ENCODE measurements around the gene TCHP.
A peak's percentile ranks its signal among the peaks of the same experiment; 100 is the strongest.

Gene TCHP

DNA sequence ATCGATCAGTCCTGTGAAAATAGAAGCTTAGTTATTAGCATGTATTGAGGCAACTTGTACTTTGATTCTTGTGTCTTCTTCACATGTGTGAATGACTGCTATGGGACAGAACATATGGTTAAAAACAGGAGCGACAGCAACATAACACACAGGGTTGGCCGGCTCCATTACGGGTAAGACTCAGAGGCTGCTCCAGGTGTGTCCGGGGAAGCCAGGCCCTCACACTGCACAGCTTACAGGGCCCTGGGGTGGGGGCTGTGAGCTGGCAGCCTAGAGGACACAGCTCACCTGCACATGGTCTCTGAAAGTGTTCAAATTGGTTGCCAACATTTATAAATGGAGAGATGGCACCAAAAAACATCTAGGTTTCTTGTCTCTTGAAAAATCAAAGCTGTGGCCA lies 31.1 kb downstream of the TCHP start:
- H3K9me3 Mint-ChIP-seq, result no peaks in the 10 kb centered on the region
- no peak for ATAC-seq
- peak overlapping the region; percentile 76 for H3K27ac Mint-ChIP-seq
- H3K4me1 Mint-ChIP-seq, result peaks cover 6% of the 10 kb centered on the region
- no peak overlapping the region for H3K4me3 Mint-ChIP-seq
- peaks cover 73% of the 10 kb centered on the region for H3K36me3 Mint-ChIP-seq
- no peak for DNase-seq (ENCODE audit: low spot score in 2 of 2)

DNA sequence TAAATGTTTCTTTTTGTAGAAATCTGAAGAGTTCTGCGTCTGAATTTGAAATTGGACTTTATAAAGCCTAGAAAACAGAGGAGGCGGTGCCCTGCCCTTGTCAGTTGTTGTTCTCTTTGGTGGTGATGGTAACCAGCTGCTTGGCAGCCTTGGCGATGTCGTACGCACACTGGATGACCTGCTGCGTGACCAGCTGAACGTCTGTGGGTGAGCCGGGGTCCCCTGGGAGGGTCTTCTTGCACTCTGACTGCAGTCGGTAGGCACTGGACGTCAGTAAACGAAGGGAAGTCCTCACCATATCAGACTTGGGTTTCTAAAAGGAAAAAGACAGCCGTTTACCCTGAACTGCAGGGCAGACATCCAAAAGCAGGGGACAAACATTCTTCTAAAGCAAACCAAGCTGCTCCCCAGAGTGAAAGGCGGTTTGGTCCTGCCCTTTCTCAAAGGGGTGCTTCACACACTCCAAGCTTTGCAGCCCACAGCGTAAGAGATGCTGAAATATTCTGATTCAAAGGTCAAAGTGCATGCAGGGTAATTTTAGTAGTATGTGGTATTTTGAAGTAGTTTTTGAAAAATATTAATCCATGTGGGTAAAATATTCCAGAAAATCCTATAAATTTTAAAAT lies 32.9 kb downstream of the TCHP start:
- H3K27ac Mint-ChIP-seq, result no peak overlapping the region
- no peaks in the 10 kb centered on the region for H3K4me1 Mint-ChIP-seq
- no peak for ATAC-seq
- no peak for DNase-seq (ENCODE audit: low spot score in 2 of 2)
- H3K9me3 Mint-ChIP-seq, result no peaks in the 10 kb centered on the region
- peaks cover 83% of the 10 kb centered on the region for H3K36me3 Mint-ChIP-seq
- H3K4me3 Mint-ChIP-seq, result no peak overlapping the region

DNA sequence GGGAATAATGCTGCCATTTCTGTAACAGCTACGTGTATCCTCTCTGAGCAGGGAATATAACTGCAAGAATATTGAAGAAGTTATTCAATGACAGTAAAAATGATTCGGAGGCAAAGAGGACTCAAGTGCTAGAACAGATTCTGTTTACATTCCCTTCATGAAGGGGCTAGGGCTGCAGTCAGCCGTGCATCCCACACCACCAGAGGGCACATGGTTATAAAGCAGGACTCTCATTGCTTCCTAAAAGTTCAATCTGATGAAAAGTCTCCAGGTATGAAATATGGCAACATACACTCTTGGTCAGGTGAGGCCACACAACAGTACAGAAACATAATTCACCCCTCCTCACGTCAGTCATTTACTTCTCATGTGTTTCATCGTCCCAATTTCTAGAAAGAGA lies 34.0 kb downstream of the TCHP start:
- H3K9me3 Mint-ChIP-seq, result no peaks in the 10 kb centered on the region
- DNase-seq (ENCODE audit: low spot score in 2 of 2) (no peak), ATAC-seq (no peak)
- H3K27ac Mint-ChIP-seq, result no peak overlapping the region
- peaks cover 92% of the 10 kb centered on the region for H3K36me3 Mint-ChIP-seq
- H3K4me3 Mint-ChIP-seq, result no peak overlapping the region
- no peaks in the 10 kb centered on the region for H3K4me1 Mint-ChIP-seq

DNA sequence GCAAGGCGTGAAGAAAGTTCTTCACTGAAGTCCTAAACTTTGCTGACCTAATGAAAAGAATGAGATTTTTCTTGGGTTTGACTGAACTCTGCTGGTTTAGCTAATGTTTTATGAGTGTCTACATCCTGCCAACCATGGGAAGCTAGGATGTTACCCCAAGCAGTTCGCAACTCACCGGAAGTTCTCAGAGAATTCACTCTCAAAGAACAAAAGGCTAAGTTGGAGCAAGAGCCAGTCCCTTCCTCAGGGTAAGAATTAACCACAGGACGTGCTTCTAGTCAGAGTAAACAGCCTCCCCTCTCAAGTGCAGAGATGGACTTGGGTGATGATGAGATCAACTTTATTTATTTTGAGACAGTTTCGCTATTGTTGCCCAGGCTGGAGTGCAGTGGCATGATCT lies 37.3 kb downstream of the TCHP start:
- H3K36me3 Mint-ChIP-seq, result peaks cover 86% of the 10 kb centered on the region
- no peak overlapping the region for H3K27ac Mint-ChIP-seq
- no peak for ATAC-seq
- H3K4me3 Mint-ChIP-seq, result no peak overlapping the region
- DNase-seq (ENCODE audit: low spot score in 2 of 2), result no peak
- no peaks in the 10 kb centered on the region for H3K4me1 Mint-ChIP-seq
- no peaks in the 10 kb centered on the region for H3K9me3 Mint-ChIP-seq

DNA sequence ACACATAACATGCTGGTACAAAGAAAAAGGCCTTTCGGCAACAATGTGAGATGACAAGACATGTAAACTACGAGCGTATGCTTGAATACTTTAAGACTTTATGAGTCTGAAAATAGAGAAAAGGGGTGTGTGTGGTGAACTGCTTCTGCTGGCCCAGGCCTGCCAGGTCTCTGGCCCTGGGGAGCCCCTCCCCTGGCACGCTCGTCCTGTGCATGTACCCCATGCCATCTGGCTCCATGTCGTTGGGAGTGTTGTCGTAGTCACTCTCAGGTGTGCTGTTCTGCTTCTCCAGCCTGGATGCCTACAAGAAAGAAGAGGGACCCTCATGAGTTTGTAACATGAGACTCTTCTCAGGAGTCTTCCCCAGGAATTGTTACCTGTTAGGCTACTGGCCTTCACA lies 38.9 kb downstream of the TCHP start:
- DNase-seq (ENCODE audit: low spot score in 2 of 2) (no peak), ATAC-seq (no peak)
- Mint-ChIP-seq H3K9me3 (no peaks in the 10 kb centered on the region), H3K27ac (peak overlapping the region; percentile 26), H3K4me1 (no peaks in the 10 kb centered on the region), H3K4me3 (no peak overlapping the region), H3K36me3 (peaks cover 85% of the 10 kb centered on the region)

DNA sequence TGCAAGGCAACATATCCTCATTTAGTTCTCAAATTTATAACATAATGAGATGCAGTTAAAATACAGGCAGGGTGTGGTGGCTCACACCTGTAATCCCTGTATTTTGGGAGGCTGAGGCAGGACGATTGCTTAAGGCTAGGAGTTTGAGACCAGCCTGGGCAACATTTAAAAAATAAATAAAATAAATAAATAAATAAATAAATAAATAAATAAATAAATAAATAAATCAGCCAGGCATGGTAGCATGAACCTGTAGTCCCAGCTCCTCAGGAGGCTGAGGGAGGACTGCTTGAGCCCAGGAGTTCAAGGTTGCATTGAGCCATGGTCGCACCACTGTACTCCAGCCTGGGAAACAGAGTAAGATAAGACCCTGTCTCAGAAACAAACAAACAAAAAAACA lies 39.4 kb downstream of the TCHP start:
- Mint-ChIP-seq H3K4me3 (no peak overlapping the region), H3K27ac (peak overlapping the region; percentile 26), H3K4me1 (peaks cover 2% of the 10 kb centered on the region), H3K36me3 (peaks cover 84% of the 10 kb centered on the region), H3K9me3 (no peaks in the 10 kb centered on the region)
- DNase-seq (ENCODE audit: low spot score in 2 of 2) (no peak), ATAC-seq (no peak)

DNA sequence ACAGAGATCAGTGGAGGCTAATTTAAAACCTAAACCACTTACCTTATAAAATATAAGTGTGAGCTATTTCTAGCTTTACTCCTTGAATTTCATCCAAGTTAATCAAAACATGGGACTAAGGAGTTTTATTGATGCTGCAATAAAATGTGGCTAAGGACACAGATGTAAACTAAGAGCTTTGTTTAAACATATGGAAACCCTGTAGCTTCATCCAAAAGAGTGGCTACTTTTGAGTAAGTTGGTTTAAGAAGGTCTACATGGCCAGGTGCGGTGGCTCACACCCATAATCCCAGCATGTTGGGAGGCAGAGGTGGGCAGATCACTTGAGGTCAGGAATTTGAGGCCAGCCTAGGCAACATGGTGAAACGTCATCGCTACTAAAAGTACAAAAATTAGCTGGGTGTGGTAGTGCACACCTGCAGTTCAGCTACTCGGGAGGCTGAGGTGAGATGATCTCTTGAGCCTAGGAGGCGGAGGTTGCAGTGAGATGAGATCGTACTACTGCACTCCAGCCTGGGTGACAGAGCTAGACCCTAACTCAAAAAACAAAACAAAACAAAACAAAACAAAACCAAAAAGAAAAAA lies 40.4 kb downstream of the TCHP start:
- H3K27ac Mint-ChIP-seq, result no peak overlapping the region
- no peak for DNase-seq (ENCODE audit: low spot score in 2 of 2)
- ATAC-seq, result no peak
- no peak overlapping the region for H3K4me3 Mint-ChIP-seq
- no peaks in the 10 kb centered on the region for H3K9me3 Mint-ChIP-seq
- H3K4me1 Mint-ChIP-seq, result peaks cover 8% of the 10 kb centered on the region
- H3K36me3 Mint-ChIP-seq, result peaks cover 84% of the 10 kb centered on the region

DNA sequence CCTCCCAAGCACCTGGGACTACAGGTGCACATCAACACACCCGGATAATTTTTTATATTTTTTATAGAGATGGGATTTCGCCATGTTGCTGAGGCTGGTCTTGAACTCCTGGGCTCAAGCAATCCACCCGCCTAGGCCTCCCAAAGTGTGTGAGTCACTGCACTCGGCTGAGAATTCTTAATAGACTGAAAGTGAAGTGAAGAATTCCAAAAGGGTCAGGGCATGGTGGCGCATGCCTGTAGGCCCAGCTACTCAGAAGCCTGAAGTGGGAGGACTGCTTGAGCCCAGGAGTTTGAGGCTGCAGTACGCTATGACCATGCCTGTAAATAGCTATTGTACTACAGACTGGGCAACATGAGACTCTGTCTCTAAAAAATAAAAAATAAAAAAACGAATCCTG lies 43.7 kb downstream of the TCHP start:
- Mint-ChIP-seq H3K4me3 (no peak overlapping the region), H3K4me1 (peaks cover 29% of the 10 kb centered on the region), H3K27ac (no peak overlapping the region), H3K36me3 (peaks cover 86% of the 10 kb centered on the region), H3K9me3 (no peaks in the 10 kb centered on the region)
- DNase-seq (ENCODE audit: low spot score in 2 of 2) (no peak), ATAC-seq (no peak)

DNA sequence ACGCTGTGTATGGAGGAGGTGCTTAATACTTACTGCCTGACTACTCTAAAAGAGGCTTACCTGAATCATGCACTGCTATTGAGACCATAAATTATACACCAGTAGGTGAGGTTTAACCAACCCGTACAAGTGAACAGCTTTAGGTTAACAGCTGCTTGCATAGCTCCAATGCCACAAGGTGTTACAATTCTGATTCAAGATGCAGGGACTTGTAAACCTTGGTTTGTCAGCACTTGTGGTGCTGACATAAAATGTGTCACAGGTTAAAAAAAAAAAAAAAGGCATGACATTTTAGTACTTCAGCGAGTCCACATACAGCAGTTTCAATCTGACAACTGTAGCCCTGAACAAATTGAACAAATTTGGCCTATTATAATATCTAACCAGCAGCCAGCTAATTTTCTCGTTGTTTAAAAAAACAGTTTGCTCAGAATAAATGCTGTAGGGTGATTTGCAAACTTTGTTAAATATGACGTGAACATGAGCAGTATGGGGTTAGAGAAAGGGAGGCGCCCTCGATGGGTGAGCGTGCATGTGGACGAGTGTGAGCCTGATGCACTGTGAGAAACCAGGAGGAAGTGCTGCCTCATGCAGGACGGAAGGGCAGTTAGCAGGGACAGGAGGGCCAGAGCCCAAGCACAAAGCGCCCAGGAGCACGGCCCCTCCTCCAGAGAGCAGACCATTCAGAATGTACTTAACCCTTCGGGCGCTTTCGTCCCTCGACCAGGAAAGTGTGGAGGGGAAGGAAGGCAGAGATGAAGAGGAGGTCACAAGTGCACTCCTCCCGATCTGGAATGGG lies 44.7 kb downstream of the TCHP start:
- DNase-seq (ENCODE audit: low spot score in 2 of 2), result no peak
- H3K4me3 Mint-ChIP-seq, result no peak overlapping the region
- peak; percentile 93 for ATAC-seq
- H3K36me3 Mint-ChIP-seq, result peaks cover 87% of the 10 kb centered on the region
- H3K27ac Mint-ChIP-seq, result peak overlapping the region; percentile 80
- no peaks in the 10 kb centered on the region for H3K9me3 Mint-ChIP-seq
- peaks cover 29% of the 10 kb centered on the region for H3K4me1 Mint-ChIP-seq

DNA sequence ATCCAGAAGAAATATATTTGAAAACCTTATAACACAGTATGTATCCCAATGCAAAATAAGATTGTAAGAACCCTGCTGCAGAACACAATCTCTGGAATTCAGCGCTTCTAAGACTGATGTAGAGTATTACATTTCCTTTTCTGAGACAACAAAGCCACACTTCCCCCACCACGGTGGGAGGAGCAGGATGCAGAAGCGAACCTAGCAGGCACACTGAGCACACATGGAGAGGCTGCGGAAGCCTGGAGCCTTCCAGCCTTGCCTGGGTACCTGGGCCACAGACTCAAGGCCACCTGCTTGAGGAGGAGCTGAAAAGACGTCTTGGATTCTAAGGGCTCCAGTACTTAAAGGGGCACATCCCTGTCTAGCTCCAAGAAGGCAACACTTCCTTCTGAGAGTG lies 46.4 kb downstream of the TCHP start:
- Mint-ChIP-seq H3K4me1 (peaks cover 29% of the 10 kb centered on the region), H3K9me3 (no peaks in the 10 kb centered on the region), H3K4me3 (no peak overlapping the region), H3K27ac (peak overlapping the region; percentile 81), H3K36me3 (peaks cover 90% of the 10 kb centered on the region)
- no peak for ATAC-seq
- no peak for DNase-seq (ENCODE audit: low spot score in 2 of 2)

DNA sequence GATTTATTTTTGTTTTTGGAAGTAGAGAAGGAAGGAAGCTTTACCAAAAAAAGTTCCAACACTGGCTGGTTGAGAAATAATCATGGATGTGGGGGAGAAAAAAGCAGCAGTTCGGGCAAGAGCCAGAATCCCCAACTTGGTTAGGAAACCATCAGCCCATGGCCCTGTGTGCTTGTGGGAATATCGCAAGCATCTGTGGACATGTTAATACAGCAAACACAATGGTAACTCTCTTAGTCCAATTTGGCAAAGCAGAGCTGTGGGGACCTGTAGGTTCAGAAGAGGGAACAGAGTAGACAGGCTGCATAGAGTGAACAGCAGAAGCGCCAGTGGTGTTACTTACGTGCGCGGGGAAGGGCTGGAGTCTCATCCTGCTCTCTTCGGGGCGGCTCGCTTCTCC lies 46.8 kb downstream of the TCHP start:
- peak overlapping the region; percentile 81 for H3K27ac Mint-ChIP-seq
- no peak overlapping the region for H3K4me3 Mint-ChIP-seq
- peaks cover 94% of the 10 kb centered on the region for H3K36me3 Mint-ChIP-seq
- no peak for ATAC-seq
- DNase-seq (ENCODE audit: low spot score in 2 of 2), result no peak
- H3K4me1 Mint-ChIP-seq, result peaks cover 29% of the 10 kb centered on the region
- H3K9me3 Mint-ChIP-seq, result no peaks in the 10 kb centered on the region

DNA sequence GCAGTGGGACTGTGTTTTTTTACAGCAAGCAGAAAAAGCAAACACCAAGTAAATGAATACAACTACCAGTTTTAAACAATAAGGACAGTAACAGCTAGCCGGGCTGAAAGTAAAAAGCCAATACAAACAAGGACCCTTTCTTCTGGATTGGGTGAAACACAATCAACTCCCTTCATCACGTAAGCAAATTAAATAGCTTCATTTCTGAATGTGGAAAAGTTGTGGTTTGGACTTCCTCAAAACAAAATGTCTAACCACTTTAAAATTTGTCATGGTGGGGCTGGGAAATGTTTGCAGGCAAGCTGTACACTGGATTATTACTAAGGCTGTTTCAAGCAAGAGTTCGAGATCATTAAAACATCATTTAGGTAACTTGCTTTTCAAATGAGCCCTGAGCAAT lies 47.4 kb downstream of the TCHP start:
- peaks cover 33% of the 10 kb centered on the region for H3K4me1 Mint-ChIP-seq
- peaks cover 99% of the 10 kb centered on the region for H3K36me3 Mint-ChIP-seq
- H3K27ac Mint-ChIP-seq, result peak overlapping the region; percentile 81
- H3K4me3 Mint-ChIP-seq, result no peak overlapping the region
- ATAC-seq (no peak), DNase-seq (ENCODE audit: low spot score in 2 of 2) (no peak)
- no peaks in the 10 kb centered on the region for H3K9me3 Mint-ChIP-seq

DNA sequence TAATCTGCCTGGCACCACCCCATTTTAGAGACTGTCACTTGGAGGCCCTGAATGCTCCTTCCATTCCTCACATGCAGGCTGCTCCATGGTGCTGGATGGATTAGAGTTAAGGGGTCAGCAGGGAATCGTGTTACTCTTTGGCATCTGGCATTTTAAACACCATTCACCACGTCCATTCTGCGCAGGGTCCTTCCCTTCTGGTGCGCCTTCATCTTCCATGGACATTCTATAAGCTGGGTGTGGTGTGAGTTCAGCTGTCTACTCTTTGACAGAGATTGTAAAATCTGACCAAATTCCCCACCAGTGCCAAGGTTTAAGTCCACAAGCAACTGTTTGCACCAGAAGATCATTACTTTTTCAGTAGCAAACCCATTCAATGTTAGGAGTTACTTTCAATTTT lies 48.3 kb downstream of the TCHP start:
- Mint-ChIP-seq H3K27ac (peak overlapping the region; percentile 81), H3K9me3 (no peaks in the 10 kb centered on the region), H3K4me1 (peaks cover 42% of the 10 kb centered on the region), H3K4me3 (no peak overlapping the region), H3K36me3 (peaks cover 99% of the 10 kb centered on the region)
- DNase-seq (ENCODE audit: low spot score in 2 of 2) (no peak), ATAC-seq (no peak)

DNA sequence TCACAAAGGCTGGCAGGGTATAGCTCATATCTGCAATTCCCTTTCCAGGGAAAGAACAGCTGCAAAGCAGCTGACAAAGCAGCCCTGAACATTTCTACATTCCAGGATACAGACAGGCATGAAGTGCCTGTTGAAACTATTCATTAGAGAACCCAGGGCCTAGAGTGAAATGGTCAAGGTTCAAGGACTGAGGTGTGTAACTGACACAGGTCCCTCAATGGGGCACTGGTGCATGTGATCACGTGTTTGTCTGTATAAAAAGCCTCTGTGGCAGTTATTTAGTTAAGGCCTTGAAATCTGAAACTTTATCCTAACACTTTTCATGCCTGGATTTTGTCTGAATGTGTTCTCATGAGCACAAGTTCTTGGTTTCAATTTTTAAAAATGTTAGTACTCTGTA lies 49.0 kb downstream of the TCHP start:
- H3K27ac Mint-ChIP-seq, result peak overlapping the region; percentile 81
- ATAC-seq, result no peak
- DNase-seq (ENCODE audit: low spot score in 2 of 2), result no peak
- H3K9me3 Mint-ChIP-seq, result no peaks in the 10 kb centered on the region
- peaks cover 44% of the 10 kb centered on the region for H3K4me1 Mint-ChIP-seq
- no peak overlapping the region for H3K4me3 Mint-ChIP-seq
- peaks cover 99% of the 10 kb centered on the region for H3K36me3 Mint-ChIP-seq

DNA sequence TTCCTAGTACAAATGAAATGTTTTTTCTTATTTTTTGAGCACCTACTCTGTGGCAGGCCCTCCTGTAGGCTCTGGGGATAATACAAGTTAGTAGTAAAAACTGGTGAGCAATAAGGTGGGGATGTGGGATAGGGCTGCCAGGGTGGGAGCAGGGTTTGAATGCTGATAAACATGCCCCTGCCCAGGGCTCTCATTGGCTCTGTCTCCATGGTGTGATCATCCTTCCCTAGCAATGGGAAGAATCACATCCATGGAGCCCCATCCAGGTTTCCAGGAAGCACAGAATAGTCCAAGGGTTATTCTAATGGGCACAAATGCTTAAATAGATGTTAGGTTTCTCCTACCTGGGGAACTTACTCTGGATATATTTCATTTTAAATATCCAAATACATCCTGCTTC lies 50.6 kb downstream of the TCHP start:
- DNase-seq (ENCODE audit: low spot score in 2 of 2), result no peak
- no peak overlapping the region for H3K4me3 Mint-ChIP-seq
- no peaks in the 10 kb centered on the region for H3K9me3 Mint-ChIP-seq
- H3K27ac Mint-ChIP-seq, result peak overlapping the region; percentile 74
- no peak for ATAC-seq
- peaks cover 98% of the 10 kb centered on the region for H3K36me3 Mint-ChIP-seq
- peaks cover 36% of the 10 kb centered on the region for H3K4me1 Mint-ChIP-seq

DNA sequence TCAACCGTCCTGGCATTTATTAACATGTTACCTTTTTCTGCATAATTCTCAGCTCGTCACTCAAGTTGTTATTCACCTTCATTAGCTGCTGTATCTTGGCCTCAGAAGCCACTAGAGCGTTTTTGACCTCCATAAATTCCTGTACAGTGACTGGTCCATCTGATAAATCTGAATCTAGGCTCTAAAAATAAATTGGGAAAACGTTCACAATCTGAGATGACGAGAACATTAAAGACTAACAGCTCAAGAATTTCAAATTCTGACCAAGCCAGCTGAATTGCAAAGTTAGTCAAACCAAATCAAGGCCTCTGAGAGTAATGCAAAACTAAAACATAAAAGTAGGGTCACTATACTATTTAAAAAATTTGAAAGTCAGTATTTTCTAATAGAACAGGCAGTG lies 51.1 kb downstream of the TCHP start:
- DNase-seq (ENCODE audit: low spot score in 2 of 2) (no peak), ATAC-seq (no peak)
- Mint-ChIP-seq H3K9me3 (no peaks in the 10 kb centered on the region), H3K27ac (peak overlapping the region; percentile 23), H3K36me3 (peaks cover 98% of the 10 kb centered on the region), H3K4me3 (no peak overlapping the region), H3K4me1 (peaks cover 36% of the 10 kb centered on the region)

All from stimulated activated effector memory CD8-positive, alpha-beta T cell treated with anti-CD3 and anti-CD28 coated beads, Interleukin-12 subunit alpha, Interleukin-12 subunit beta, amount 100 ng/mL, for 72 hours (primary cell).